ENCODE data around the gene AEBP1.

The AEBP1 gene

GRCh38 chr7:44159824-44160630, 55.9 kb downstream of the AEBP1 start:
- H3K27me3 ChIP-seq (ENCODE audit: control insufficient read depth, insufficient read depth, low read length) = no peaks in the 10 kb centered on the region
- H3K4me2 ChIP-seq (ENCODE audit: low read length) = no peak overlapping the region
- no peaks in the 10 kb centered on the region for H3K4me1 ChIP-seq
- no peak overlapping the region for H2AFZ ChIP-seq
- H3K4me3 ChIP-seq (ENCODE audit: low read depth, low read length) = no peak overlapping the region
- no peaks in the 10 kb centered on the region for H3K36me3 ChIP-seq (ENCODE audit: control insufficient read depth, insufficient read depth, low read length)
- no peak overlapping the region for H3K9ac ChIP-seq
- no peak for TF ChIP-seq CTCF (IDR thresholded peaks at IDR 0.05)
- H3K27ac ChIP-seq = no peak overlapping the region
- no peaks in the 10 kb centered on the region for H3K79me2 ChIP-seq
- H3K9me3 ChIP-seq (ENCODE audit: control insufficient read depth, low read length) = no peaks in the 10 kb centered on the region

DNA sequence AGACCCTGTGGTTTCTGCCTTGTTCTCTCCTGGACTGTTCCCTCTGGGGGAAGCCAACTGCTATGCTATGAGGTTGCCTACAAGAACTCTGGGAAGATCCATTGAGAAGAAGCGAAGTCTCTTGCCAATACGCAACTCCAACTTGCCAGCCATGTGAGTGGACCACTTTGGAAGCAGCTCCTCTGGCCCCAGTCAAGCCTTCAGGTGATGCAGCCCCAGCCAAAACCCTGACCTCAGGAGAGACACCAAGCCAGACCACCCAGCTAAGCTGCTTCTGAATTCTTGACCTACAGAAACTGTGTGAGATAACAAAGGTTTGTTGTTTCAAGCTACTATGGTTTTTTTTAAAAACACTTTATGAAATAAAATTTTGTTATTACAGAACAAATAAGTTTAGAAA, 57.2 kb downstream of the AEBP1 start:
- no peaks in the 10 kb centered on the region for H3K9me3 ChIP-seq (ENCODE audit: control insufficient read depth, low read length)
- H3K36me3 ChIP-seq (ENCODE audit: control insufficient read depth, insufficient read depth, low read length) = no peaks in the 10 kb centered on the region
- no peak overlapping the region for H3K4me3 ChIP-seq (ENCODE audit: low read depth, low read length)
- no peaks in the 10 kb centered on the region for H3K4me1 ChIP-seq
- H3K27ac ChIP-seq = no peak overlapping the region
- no peaks in the 10 kb centered on the region for H3K79me2 ChIP-seq
- H3K27me3 ChIP-seq (ENCODE audit: control insufficient read depth, insufficient read depth, low read length) = no peaks in the 10 kb centered on the region
- H3K4me2 ChIP-seq (ENCODE audit: low read length) = no peak overlapping the region
- no peak for TF ChIP-seq CTCF (IDR thresholded peaks at IDR 0.05)
- H3K9ac ChIP-seq = no peak overlapping the region
- H2AFZ ChIP-seq = no peak overlapping the region

DNA sequence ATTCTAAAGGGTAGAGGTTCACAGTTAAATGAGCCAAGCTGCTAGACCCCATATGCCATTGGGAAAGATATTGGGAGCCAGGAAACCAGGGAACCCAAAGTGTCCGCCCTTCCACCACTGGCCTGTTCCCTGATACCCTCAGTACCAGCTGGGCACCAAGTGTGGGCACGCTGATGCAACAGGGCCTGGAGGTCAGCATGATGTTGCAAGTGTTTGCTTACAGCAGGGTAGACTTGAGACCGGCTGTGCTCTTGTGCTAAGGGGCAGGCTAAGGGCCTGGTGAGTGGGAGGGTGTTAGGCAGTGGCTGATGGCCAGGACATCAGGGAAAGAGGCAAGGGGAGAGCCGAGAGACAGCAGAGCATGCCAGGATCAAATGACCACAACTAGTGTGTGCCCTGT, 58.0 kb downstream of the AEBP1 start:
- Histone ChIP-seq H3K9ac (no peak overlapping the region), H3K4me1 (no peaks in the 10 kb centered on the region), H3K4me2 (ENCODE audit: low read length) (no peak overlapping the region), H3K27me3 (ENCODE audit: control insufficient read depth, insufficient read depth, low read length) (no peaks in the 10 kb centered on the region), H3K36me3 (ENCODE audit: control insufficient read depth, insufficient read depth, low read length) (no peaks in the 10 kb centered on the region), H3K79me2 (no peaks in the 10 kb centered on the region), H2AFZ (no peak overlapping the region), H3K4me3 (ENCODE audit: low read depth, low read length) (no peak overlapping the region), H3K27ac (no peak overlapping the region), H3K9me3 (ENCODE audit: control insufficient read depth, low read length) (no peaks in the 10 kb centered on the region)
- no peak for TF ChIP-seq CTCF (IDR thresholded peaks at IDR 0.05)

DNA sequence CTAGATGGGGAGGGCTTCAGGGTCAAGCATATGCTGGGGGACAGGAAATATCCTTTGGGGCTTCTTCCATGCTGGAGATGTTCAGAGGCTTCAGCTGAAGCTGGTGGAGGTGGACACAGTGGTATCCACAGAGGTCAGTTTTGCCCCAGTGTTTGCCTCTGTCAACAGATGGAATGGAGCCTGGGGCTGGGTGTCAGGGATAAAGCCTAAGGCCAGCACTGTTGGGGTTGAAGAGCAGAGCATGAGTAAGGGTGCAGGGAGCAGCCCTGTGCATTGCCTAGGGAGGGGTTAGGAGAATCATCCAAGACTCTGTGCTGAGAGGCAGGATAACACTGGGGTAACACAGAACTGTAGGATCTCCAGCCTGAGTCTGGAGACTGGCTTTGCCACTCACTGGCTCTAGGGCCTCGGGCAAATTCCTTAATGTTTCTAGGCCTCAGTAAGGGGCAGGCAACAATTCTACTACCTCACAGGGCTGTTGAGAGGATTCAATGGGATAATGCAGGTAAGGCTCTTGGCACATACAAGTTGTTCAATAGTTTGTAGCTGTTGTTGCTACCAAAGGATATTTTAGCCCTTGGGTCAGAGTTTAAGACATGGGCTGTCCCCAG, 58.7 kb downstream of the AEBP1 start:
- no peak overlapping the region for H3K9ac ChIP-seq
- no peaks in the 10 kb centered on the region for H3K4me1 ChIP-seq
- no peak overlapping the region for H3K27ac ChIP-seq
- no peak overlapping the region for H3K4me3 ChIP-seq (ENCODE audit: low read depth, low read length)
- H3K27me3 ChIP-seq (ENCODE audit: control insufficient read depth, insufficient read depth, low read length) = no peaks in the 10 kb centered on the region
- H3K36me3 ChIP-seq (ENCODE audit: control insufficient read depth, insufficient read depth, low read length) = no peaks in the 10 kb centered on the region
- no peak for TF ChIP-seq CTCF (IDR thresholded peaks at IDR 0.05)
- H3K79me2 ChIP-seq = no peaks in the 10 kb centered on the region
- no peaks in the 10 kb centered on the region for H3K9me3 ChIP-seq (ENCODE audit: control insufficient read depth, low read length)
- H2AFZ ChIP-seq = no peak overlapping the region
- H3K4me2 ChIP-seq (ENCODE audit: low read length) = no peak overlapping the region

Data from parathyroid adenoma (tissue), 2 donors.